Measurements from ENCODE around the gene RHAG.

RHAG gene

DNA sequence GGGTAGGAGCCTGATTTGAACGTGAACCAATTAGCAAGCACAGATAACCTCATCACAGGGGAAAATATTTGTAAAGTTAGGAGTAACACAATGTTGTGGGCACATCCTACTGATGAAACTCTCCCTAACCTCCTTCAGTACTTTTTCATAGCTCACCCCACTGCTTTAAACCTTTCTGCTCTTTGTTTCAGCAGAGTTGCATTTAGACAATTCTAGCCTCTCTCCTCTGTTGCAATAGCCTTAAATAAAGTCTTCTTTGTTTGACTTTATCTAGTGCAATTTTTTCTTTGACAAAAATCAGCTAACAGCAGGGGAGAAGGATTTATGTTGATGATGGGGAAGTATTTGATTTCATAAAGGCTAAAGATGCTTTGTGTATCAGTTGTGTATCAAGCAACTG lies 72.1 kb downstream of the RHAG start:
- DNase-seq (ENCODE audit: low spot score) = no peak

- DNase-seq (ENCODE audit: low spot score) = no peak
Measured at GRCh38 chr6:49563006-49563886, 73.4 kb downstream of the RHAG start.

- no peak for DNase-seq (ENCODE audit: low spot score)
Measured at GRCh38 chr6:49558238-49558637, 78.4 kb downstream of the RHAG start.

GRCh38 chr6:49557177-49557576 lies 79.5 kb downstream of the RHAG start:
- no peak for DNase-seq (ENCODE audit: low spot score)

DNA sequence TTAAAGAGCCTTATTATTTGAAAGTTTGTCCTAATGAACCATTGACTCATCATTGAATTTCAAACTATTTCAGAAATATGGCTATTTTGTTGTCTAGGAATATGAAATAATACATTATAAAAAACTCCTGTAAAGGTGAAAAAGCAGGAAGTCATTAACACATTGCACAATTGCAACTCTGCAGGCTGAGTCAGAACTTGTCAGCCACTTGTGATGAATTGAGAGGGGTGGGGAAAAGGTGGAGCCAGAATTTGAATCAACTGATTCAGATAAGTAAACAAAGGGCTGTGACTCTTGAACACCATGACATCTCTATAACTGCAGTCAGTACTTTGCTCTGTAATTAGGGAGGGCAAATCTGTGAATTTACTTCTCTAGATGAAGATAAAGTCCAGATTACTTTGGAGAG lies 80.2 kb downstream of the RHAG start:
- DNase-seq (ENCODE audit: low spot score) = no peak

- DNase-seq (ENCODE audit: low spot score) = no peak
Measured at GRCh38 chr6:49555951-49556350, 80.7 kb downstream of the RHAG start.
